IgD-negative memory B cell (primary cell): ENCODE measurements around the gene ZNF710. TPM values are rescaled to one million over a fixed set of nuclear protein-coding genes. Genes with fewer than 3 reads are reported as not detected.
"Not testable (repeated sequence)": the region's sequence is repeated elsewhere in the genome, so short reads cannot be mapped to it uniquely, and the experiment has no call there.

Experiments
- H3K27ac Mint-ChIP-seq, 3 donors: one replicate each; pipeline ENCODE4 v1.8.0; 2020 to 2022; ENCODE audit warnings: mild to moderate bottlenecking in 3 of 3, mixed read lengths in 3 of 3, moderate library complexity in 1 of 3
- H3K27me3 Mint-ChIP-seq: one replicate; pipeline ENCODE4 v1.8.0; 2021; ENCODE audit warnings: mixed read lengths
- H3K36me3 Mint-ChIP-seq: one replicate; pipeline ENCODE4 v1.8.0; 2020; ENCODE audit warnings: mild to moderate bottlenecking, mixed read lengths
- H3K4me1 Mint-ChIP-seq, 3 donors: one replicate each; pipeline ENCODE4 v1.8.0; 2020 to 2022; ENCODE audit warnings: mixed read lengths in 3 of 3, mild to moderate bottlenecking in 1 of 3
- H3K4me3 Mint-ChIP-seq, 4 donors: one replicate each; pipeline ENCODE4 v1.8.0; 2020 to 2022; ENCODE audit warnings: mild to moderate bottlenecking in 4 of 4, mixed read lengths in 4 of 4, moderate library complexity in 3 of 4
- H3K9me3 Mint-ChIP-seq, 3 donors: one replicate each; pipeline ENCODE4 v1.8.0; 2020 to 2021; ENCODE audit warnings: mixed read lengths in 3 of 3, mild to moderate bottlenecking in 1 of 3
- polyA plus RNA-seq: library from polyadenylated mRNA; unstranded; fragments of 300-500 nt; fragmentation: Illumina TruSeq; gene quantifications from one replicate; pipeline ENCODE4 v1.2.3, GENCODE V29; 2021

Gene ZNF710
- polyA plus RNA-seq, 1 donor from 2014 or later = 3.6 TPM

- Mint-ChIP-seq H3K36me3 (no peaks in the 10 kb centered on the region), H3K4me3 (no peak overlapping the region), H3K4me1 (peaks cover 9 to 13% (median 10%) of the 10 kb centered on the region in 3 donors), H3K27me3 (no peaks in the 10 kb centered on the region), H3K27ac (no peak overlapping the region), H3K9me3 (no peaks in the 10 kb centered on the region)
Measured at GRCh38 chr15:90105521-90105920, 104.4 kb downstream of the ZNF710 start.

- H3K4me1 Mint-ChIP-seq = peaks cover 0 to 5% (median 4%) of the 10 kb centered on the region in 3 donors
- no peaks in the 10 kb centered on the region for H3K9me3 Mint-ChIP-seq
- no peaks in the 10 kb centered on the region for H3K36me3 Mint-ChIP-seq
- H3K27ac Mint-ChIP-seq = no peak overlapping the region
- H3K4me3 Mint-ChIP-seq = peak overlapping the region in 1 of 4 donors; percentile 25
- no peaks in the 10 kb centered on the region for H3K27me3 Mint-ChIP-seq
Measured at GRCh38 chr15:90106522-90107117, 105.5 kb downstream of the ZNF710 start.

GRCh38 chr15:90108038-90108437 lies 106.9 kb downstream of the ZNF710 start:
- H3K27me3 Mint-ChIP-seq, H3K36me3 Mint-ChIP-seq, H3K9me3 Mint-ChIP-seq, H3K27ac Mint-ChIP-seq, H3K4me3 Mint-ChIP-seq, H3K4me1 Mint-ChIP-seq: not testable (repeated sequence)

- not testable (repeated sequence) for H3K4me1 Mint-ChIP-seq, H3K27ac Mint-ChIP-seq, H3K9me3 Mint-ChIP-seq, H3K27me3 Mint-ChIP-seq, H3K4me3 Mint-ChIP-seq, H3K36me3 Mint-ChIP-seq
Measured at GRCh38 chr15:90109163-90109751, 108.1 kb downstream of the ZNF710 start.

- Mint-ChIP-seq H3K4me1 (no peaks in the 10 kb centered on the region), H3K27me3 (no peaks in the 10 kb centered on the region), H3K27ac (no peak overlapping the region), H3K36me3 (peaks cover 2% of the 10 kb centered on the region), H3K4me3 (no peak overlapping the region), H3K9me3 (peaks cover 0 to 10% (median 7%) of the 10 kb centered on the region in 3 donors)
Measured at GRCh38 chr15:90113166-90113565, 112.0 kb downstream of the ZNF710 start.

- Mint-ChIP-seq H3K4me1 (no peaks in the 10 kb centered on the region), H3K27me3 (no peaks in the 10 kb centered on the region), H3K4me3 (no peak overlapping the region), H3K9me3 (peaks cover 0 to 10% (median 7%) of the 10 kb centered on the region in 3 donors), H3K36me3 (peaks cover 2% of the 10 kb centered on the region), H3K27ac (no peak overlapping the region)
Measured at GRCh38 chr15:90114451-90114901, 113.4 kb downstream of the ZNF710 start.

GRCh38 chr15:90115783-90116182 lies 114.7 kb downstream of the ZNF710 start:
- H3K27ac Mint-ChIP-seq = no peak overlapping the region
- no peaks in the 10 kb centered on the region for H3K27me3 Mint-ChIP-seq
- H3K9me3 Mint-ChIP-seq = peaks cover 0 to 10% (median 7%) of the 10 kb centered on the region in 3 donors
- H3K4me1 Mint-ChIP-seq = no peaks in the 10 kb centered on the region
- H3K36me3 Mint-ChIP-seq = peaks cover 2% of the 10 kb centered on the region
- no peak overlapping the region for H3K4me3 Mint-ChIP-seq

- Mint-ChIP-seq H3K9me3 (peaks cover 0 to 5% (median 4%) of the 10 kb centered on the region in 3 donors), H3K36me3 (peaks cover 2% of the 10 kb centered on the region), H3K27me3 (no peaks in the 10 kb centered on the region), H3K27ac (no peak overlapping the region), H3K4me1 (peaks cover 0 to 2% (median 0%) of the 10 kb centered on the region in 3 donors), H3K4me3 (no peak overlapping the region)
Measured at GRCh38 chr15:90119367-90119766, 118.2 kb downstream of the ZNF710 start.

GRCh38 chr15:90121086-90121485 lies 120.0 kb downstream of the ZNF710 start:
- H3K4me1 Mint-ChIP-seq = peaks cover 0 to 2% (median 0%) of the 10 kb centered on the region in 3 donors
- no peaks in the 10 kb centered on the region for H3K27me3 Mint-ChIP-seq
- H3K4me3 Mint-ChIP-seq = no peak overlapping the region
- no peak overlapping the region for H3K27ac Mint-ChIP-seq
- peaks cover 0 to 2% (median 0%) of the 10 kb centered on the region in 3 donors for H3K9me3 Mint-ChIP-seq
- peaks cover 2% of the 10 kb centered on the region for H3K36me3 Mint-ChIP-seq

- Mint-ChIP-seq H3K27me3 (peaks cover 6% of the 10 kb centered on the region), H3K27ac (no peak overlapping the region), H3K9me3 (no peaks in the 10 kb centered on the region), H3K4me3 (no peak overlapping the region), H3K36me3 (peaks cover 2% of the 10 kb centered on the region), H3K4me1 (peaks cover 0 to 2% (median 0%) of the 10 kb centered on the region in 3 donors)
Measured at GRCh38 chr15:90124507-90124906, 123.4 kb downstream of the ZNF710 start.

GRCh38 chr15:90126022-90126421 lies 124.9 kb downstream of the ZNF710 start:
- peaks cover 0 to under 1% (median under 1%) of the 10 kb centered on the region in 3 donors for H3K4me1 Mint-ChIP-seq

GRCh38 chr15:90126596-90127435 lies 125.7 kb downstream of the ZNF710 start:
- peaks cover 6% of the 10 kb centered on the region for H3K27me3 Mint-ChIP-seq
- peaks cover 4 to 6% (median 4%) of the 10 kb centered on the region in 3 donors for H3K4me1 Mint-ChIP-seq
- no peak overlapping the region for H3K4me3 Mint-ChIP-seq
- H3K36me3 Mint-ChIP-seq = peaks cover 2% of the 10 kb centered on the region
- no peaks in the 10 kb centered on the region for H3K9me3 Mint-ChIP-seq
- H3K27ac Mint-ChIP-seq = no peak overlapping the region

More at GRCh38 chr15:90126022-90126421, 124.9 kb downstream of the ZNF710 start:
- no peak overlapping the region for H3K27ac Mint-ChIP-seq
- H3K9me3 Mint-ChIP-seq = no peaks in the 10 kb centered on the region
- peaks cover 6% of the 10 kb centered on the region for H3K27me3 Mint-ChIP-seq
- no peak overlapping the region for H3K4me3 Mint-ChIP-seq
- H3K36me3 Mint-ChIP-seq = peaks cover 2% of the 10 kb centered on the region

GRCh38 chr15:90130291-90130690 lies 129.2 kb downstream of the ZNF710 start:
- H3K27ac Mint-ChIP-seq = no peak overlapping the region
- peaks cover 10% of the 10 kb centered on the region for H3K27me3 Mint-ChIP-seq
- peaks cover 4 to 9% (median 8%) of the 10 kb centered on the region in 3 donors for H3K4me1 Mint-ChIP-seq
- no peak overlapping the region for H3K4me3 Mint-ChIP-seq
- peaks cover 2% of the 10 kb centered on the region for H3K36me3 Mint-ChIP-seq
- H3K9me3 Mint-ChIP-seq = no peaks in the 10 kb centered on the region
